Gastroesophageal sphincter (tissue), 4 donors: ENCODE data around the gene AGRN. TPM values are rescaled to one million over a fixed set of nuclear protein-coding genes. Genes with fewer than 3 reads are reported as not detected.

Experiments used
- ATAC-seq: fragments of 150-250 bp; one replicate; pipeline ENCODE4 v1.9.1; 2016; ENCODE audit warnings: mild to moderate bottlenecking, moderate library complexity
- H3K27ac ChIP-seq, 4 donors: fragments of 200-600 bp; sonication (generic) in 3 of 4; 1 replicate in 3 of 4; 2 replicates in 1 of 4; pipeline ENCODE4 v1.5.1; 2016 to 2019
- H3K27me3 ChIP-seq: fragments of 200-600 bp; sonication (generic); one replicate; pipeline ENCODE4 v1.5.1; 2019
- H3K36me3 ChIP-seq, 2 donors: fragments of 200-600 bp; sonication (generic); one replicate each; pipeline ENCODE4 v1.5.1; 2019; ENCODE audit warnings: control low read depth in 1 of 2
- H3K4me1 ChIP-seq, 3 donors: fragments of 200-600 bp; sonication (generic); 1 replicate in 2 of 3; 2 replicates in 1 of 3; pipeline ENCODE4 v1.5.1; 2016 to 2019; ENCODE audit warnings: control low read depth in 2 of 3
- H3K4me3 ChIP-seq, 2 donors: fragments of 200-600 bp; sonication (generic); one replicate each; pipeline ENCODE4 v1.5.1; 2019; ENCODE audit warnings: mild to moderate bottlenecking in 1 of 2, moderate library complexity in 1 of 2
- H3K9me3 ChIP-seq, 3 donors: fragments of 200-600 bp; sonication (generic); one replicate each; pipeline ENCODE4 v1.5.1; 2017 to 2019; ENCODE audit warnings: control low read depth in 2 of 3
- CTCF ChIP-seq, 4 experiments: fragments of 200-600 bp in 2 of 4; fragments of 450-650 bp in 2 of 4; sonication (generic) in 1 of 4; IDR thresholded peaks; one replicate each; pipeline ENCODE4 v1.5.1; 2017 to 2019; ENCODE audit warnings: antibody characterized with exemption in 4 of 4, mild to moderate bottlenecking in 2 of 4, moderate library complexity in 2 of 4
- EP300 ChIP-seq: sonication (generic); formaldehyde crosslinking; IDR thresholded peaks from one replicate; pipeline ENCODE4 v1.6.1; 2017; ENCODE audit warnings: antibody characterized with exemption, mild to moderate bottlenecking
- POLR2A ChIP-seq, 2 donors: fragments of 450-650 bp; IDR thresholded peaks; one replicate each; pipeline ENCODE4 v1.6.1; 2017; ENCODE audit warnings: antibody characterized with exemption in 2 of 2, mild to moderate bottlenecking in 2 of 2, moderate library complexity in 1 of 2
- POLR2AphosphoS5 ChIP-seq: sonication (generic); formaldehyde crosslinking; IDR thresholded peaks from one replicate; pipeline ENCODE4 v1.6.1; 2017; ENCODE audit warnings: antibody characterized with exemption
- WGBS, 2 donors: methylation state at CpG; one replicate each; pipeline ENCODE4 v1.1.5; 2018; ENCODE audit warnings: low coverage in 1 of 2; 5-methylcytosine and 5-hydroxymethylcytosine counted together
- total RNA-seq, 4 donors: library from RNA; depleted of rRNA; stranded (reverse); fragments of >200 nt; gene quantifications; one replicate each; pipeline ENCODE4 v1.1.0, GENCODE V29; 2016

The AGRN gene
- total RNA-seq, 4 donors from 2014 or later = 18.0 to 33.6 (median 23.5) TPM

GRCh38 chr1:1079408-1080121 is 59.6 kb downstream of the AGRN start:
- Histone ChIP-seq H3K27ac (peak overlapping the region in 1 of 4 donors; percentile 54), H3K4me1 (peaks cover 0 to 15% (median 12%) of the 10 kb centered on the region in 3 donors), H3K4me3 (peak overlapping the region; percentile 1 to 42), H3K36me3 (peaks cover 0 to 23% of the 10 kb centered on the region in 2 donors), H3K27me3 (peaks cover 20% of the 10 kb centered on the region), H3K9me3 (no peaks in the 10 kb centered on the region)
- 0% methylated on average over 1 to 3 of the region's 38 CpGs for WGBS, 2 donors
- TF ChIP-seq POLR2AphosphoS5 (peak; percentile 68), CTCF (IDR thresholded peaks at IDR 0.05) (no peak)
- ATAC-seq = peak; percentile 68

GRCh38 chr1:1080122-1080757 is 60.3 kb downstream of the AGRN start:
- H3K4me3 ChIP-seq = peak overlapping the region; percentile 1 to 42
- TF ChIP-seq EP300 = no peak
- no peak for TF ChIP-seq POLR2A (IDR thresholded peaks at IDR 0.05)
- TF ChIP-seq POLR2AphosphoS5 = no peak
- TF ChIP-seq CTCF (IDR thresholded peaks at IDR 0.05) = no peak
- H3K27ac ChIP-seq = peak overlapping the region in 1 of 4 donors; percentile 54

GRCh38 chr1:1080951-1081310 is 61.0 kb downstream of the AGRN start:
- ATAC-seq = no peak
- no CpG with 5 or more reads among the region's 9 CpGs for WGBS, 2 donors
- H3K4me3 ChIP-seq = no peak overlapping the region
- H3K27ac ChIP-seq = no peak overlapping the region
- no peaks in the 10 kb centered on the region for H3K9me3 ChIP-seq
- H3K36me3 ChIP-seq = peaks cover 0 to 25% of the 10 kb centered on the region in 2 donors
- H3K4me1 ChIP-seq = peaks cover 0 to 15% (median 12%) of the 10 kb centered on the region in 3 donors
- TF ChIP-seq CTCF (IDR thresholded peaks at IDR 0.05) (no peak), POLR2AphosphoS5 (no peak), EP300 (no peak), POLR2A (IDR thresholded peaks at IDR 0.05) (no peak)
- peaks cover 6% of the 10 kb centered on the region for H3K27me3 ChIP-seq

More at GRCh38 chr1:1080122-1080757, 60.3 kb downstream of the AGRN start:
- WGBS, 2 donors = 0 to 4% methylated on average over 1 to 8 of the region's 23 CpGs
- peak; percentile 60 for ATAC-seq
- H3K4me1 ChIP-seq = peaks cover 0 to 15% (median 12%) of the 10 kb centered on the region in 3 donors
- peaks cover 0 to 25% of the 10 kb centered on the region in 2 donors for H3K36me3 ChIP-seq
- H3K27me3 ChIP-seq = peaks cover 13% of the 10 kb centered on the region
- H3K9me3 ChIP-seq = no peaks in the 10 kb centered on the region

- H3K36me3 ChIP-seq = peaks cover 0 to 25% of the 10 kb centered on the region in 2 donors
- H3K27me3 ChIP-seq = peaks cover 4% of the 10 kb centered on the region
- ATAC-seq = no peak
- TF ChIP-seq POLR2A (IDR thresholded peaks at IDR 0.05) = no peak
- TF ChIP-seq POLR2AphosphoS5 = no peak
- TF ChIP-seq EP300 = no peak
- TF ChIP-seq CTCF (IDR thresholded peaks at IDR 0.05) = no peak
- H3K27ac ChIP-seq = no peak overlapping the region
- H3K4me1 ChIP-seq = peaks cover 0 to 15% (median 12%) of the 10 kb centered on the region in 3 donors
- 69 to 83% methylated on average over 5 to 6 of the region's 52 CpGs for WGBS, 2 donors
- H3K4me3 ChIP-seq = no peak overlapping the region
- no peaks in the 10 kb centered on the region for H3K9me3 ChIP-seq
Measured at GRCh38 chr1:1081311-1082238, 61.7 kb downstream of the AGRN start.
